Measurements from ENCODE around the gene CARMIL1.

CARMIL1 gene

GRCh38 chr6:25478973-25479372, 199.8 kb downstream of the CARMIL1 start:
- Histone ChIP-seq H3K4me1 (ENCODE audit: insufficient read depth, low read length, poor library complexity, severe bottlenecking) (no peaks in the 10 kb centered on the region), H3K27me3 (ENCODE audit: insufficient read depth, low read length, poor library complexity, severe bottlenecking) (no peaks in the 10 kb centered on the region), H4K20me1 (ENCODE audit: insufficient read depth, low read length, poor library complexity, severe bottlenecking) (no peaks in the 10 kb centered on the region), H3K9ac (ENCODE audit: low read depth, low read length, poor library complexity, severe bottlenecking) (no peak overlapping the region), H2AFZ (ENCODE audit: low read length) (no peak overlapping the region), H3K4me2 (ENCODE audit: low read depth, low read length, poor library complexity, severe bottlenecking) (no peak overlapping the region), H3K79me2 (ENCODE audit: insufficient read depth, low read length) (no peaks in the 10 kb centered on the region), H3K36me3 (ENCODE audit: insufficient read depth, low read length) (no peaks in the 10 kb centered on the region), H3K9me2 (replicated peaks; ENCODE audit: low read depth, low read length) (no peaks in the 10 kb centered on the region), H3K9me3 (ENCODE audit: insufficient read depth, low read depth, low read length) (no peaks in the 10 kb centered on the region), H3F3A (ENCODE audit: low read depth) (no peaks in the 10 kb centered on the region), H3K4me3 (ENCODE audit: low read length, poor library complexity, severe bottlenecking) (no peak overlapping the region)
- TF ChIP-seq EZH2phosphoT487 (IDR thresholded peaks at IDR 0.05; ENCODE audit: borderline replicate concordance) (no peak), CTCF (conservative IDR thresholded peaks at IDR 0.05; ENCODE audit: low read length) (no peak)

GRCh38 chr6:25481267-25481666, 202.1 kb downstream of the CARMIL1 start:
- Histone ChIP-seq H3K79me2 (ENCODE audit: insufficient read depth, low read length) (no peaks in the 10 kb centered on the region), H2AFZ (ENCODE audit: low read length) (no peak overlapping the region), H3K4me1 (ENCODE audit: insufficient read depth, low read length, poor library complexity, severe bottlenecking) (no peaks in the 10 kb centered on the region), H3F3A (ENCODE audit: low read depth) (no peaks in the 10 kb centered on the region), H3K9me2 (replicated peaks; ENCODE audit: low read depth, low read length) (no peaks in the 10 kb centered on the region), H4K20me1 (ENCODE audit: insufficient read depth, low read length, poor library complexity, severe bottlenecking) (no peaks in the 10 kb centered on the region), H3K4me3 (ENCODE audit: low read length, poor library complexity, severe bottlenecking) (no peak overlapping the region), H3K9me3 (ENCODE audit: insufficient read depth, low read depth, low read length) (no peaks in the 10 kb centered on the region), H3K9ac (ENCODE audit: low read depth, low read length, poor library complexity, severe bottlenecking) (no peak overlapping the region), H3K27me3 (ENCODE audit: insufficient read depth, low read length, poor library complexity, severe bottlenecking) (no peaks in the 10 kb centered on the region), H3K4me2 (ENCODE audit: low read depth, low read length, poor library complexity, severe bottlenecking) (no peak overlapping the region), H3K36me3 (ENCODE audit: insufficient read depth, low read length) (no peaks in the 10 kb centered on the region)
- no peak for TF ChIP-seq EZH2phosphoT487 (IDR thresholded peaks at IDR 0.05; ENCODE audit: borderline replicate concordance)
- no peak for TF ChIP-seq CTCF (conservative IDR thresholded peaks at IDR 0.05; ENCODE audit: low read length)

GRCh38 chr6:25482996-25483395, 203.8 kb downstream of the CARMIL1 start:
- H2AFZ ChIP-seq (ENCODE audit: low read length): no peak overlapping the region
- H3K9ac ChIP-seq (ENCODE audit: low read depth, low read length, poor library complexity, severe bottlenecking): no peak overlapping the region
- no peak overlapping the region for H3K4me2 ChIP-seq (ENCODE audit: low read depth, low read length, poor library complexity, severe bottlenecking)
- no peaks in the 10 kb centered on the region for H4K20me1 ChIP-seq (ENCODE audit: insufficient read depth, low read length, poor library complexity, severe bottlenecking)
- TF ChIP-seq CTCF (conservative IDR thresholded peaks at IDR 0.05; ENCODE audit: low read length) (no peak), EZH2phosphoT487 (IDR thresholded peaks at IDR 0.05; ENCODE audit: borderline replicate concordance) (no peak)
- H3K79me2 ChIP-seq (ENCODE audit: insufficient read depth, low read length): no peaks in the 10 kb centered on the region
- H3K4me1 ChIP-seq (ENCODE audit: insufficient read depth, low read length, poor library complexity, severe bottlenecking): peaks cover 1% of the 10 kb centered on the region
- H3K4me3 ChIP-seq (ENCODE audit: low read length, poor library complexity, severe bottlenecking): no peak overlapping the region
- H3F3A ChIP-seq (ENCODE audit: low read depth): no peaks in the 10 kb centered on the region
- H3K9me3 ChIP-seq (ENCODE audit: insufficient read depth, low read depth, low read length): no peaks in the 10 kb centered on the region
- no peaks in the 10 kb centered on the region for H3K36me3 ChIP-seq (ENCODE audit: insufficient read depth, low read length)
- no peaks in the 10 kb centered on the region for H3K9me2 ChIP-seq (replicated peaks; ENCODE audit: low read depth, low read length)
- no peaks in the 10 kb centered on the region for H3K27me3 ChIP-seq (ENCODE audit: insufficient read depth, low read length, poor library complexity, severe bottlenecking)
